IMR-90 (cell line): ENCODE results near the gene SRPK2. TPM values are rescaled to one million over a fixed set of nuclear protein-coding genes. Genes with fewer than 3 reads are reported as not detected.
A peak's percentile ranks its signal among the peaks of the same experiment; 100 is the strongest.

Source experiments
- ATAC-seq: fragments of 200-7000 bp; cut with Tn5 transposase; 2 replicates; pipeline ENCODE4 v1.9.1; 2020; ENCODE audit warnings: low read depth, mild to moderate bottlenecking, moderate library complexity
- BruUV-seq: library from RNA; stranded (reverse); fragments of 400-500 nt; replicated peaks from 2 replicates; lab custom pipeline; 2021; lab: Mats Ljungman, UMichigan
- CTCF ChIA-PET: fragments of 300-600 bp; formaldehyde crosslinking; extraction: SDS; loops from one replicate; lab custom pipeline; 2021; ENCODE audit warnings: antibody characterized with exemption; lab: Yijun Ruan, JAX
- POLR2A ChIA-PET: fragments of 300-600 bp; sonication (Branson Sonifier 250); formaldehyde crosslinking; loops from one replicate; lab custom pipeline; 2022; ENCODE audit warnings: antibody characterized with exemption; ENCODE audit not compliant: unreplicated experiment; lab: Charles Lee
- DNase-seq: peaks from one replicate; pipeline ENCODE4 v3.0.0; 2013
- H2AFZ ChIP-seq: replicated peaks from 2 replicates; pipeline ENCODE3; 2013; ENCODE audit warnings: low read length, mild to moderate bottlenecking; ENCODE audit not compliant: poor library complexity
- H2AK5ac ChIP-seq: 2 replicates; pipeline ENCODE4 v1.6.1; 2013; ENCODE audit warnings: low read depth, low read length, inconsistent platforms
- H2AK9ac ChIP-seq: replicated peaks from 2 replicates; pipeline ENCODE3; 2013; ENCODE audit warnings: mild to moderate bottlenecking, low read depth, low read length, moderate library complexity; ENCODE audit not compliant: poor library complexity
- H2BK120ac ChIP-seq: 2 replicates; pipeline ENCODE4 v1.6.1; 2013; ENCODE audit warnings: low read depth, low read length, inconsistent platforms
- H2BK15ac ChIP-seq: 3 replicates; pipeline ENCODE4 v1.6.1; 2013; ENCODE audit warnings: low read depth, low read length, inconsistent platforms
- H2BK20ac ChIP-seq: 2 replicates; pipeline ENCODE4 v1.6.1; 2013; ENCODE audit warnings: low read depth, mild to moderate bottlenecking, inconsistent platforms, low read length, moderate library complexity
- H2BK5ac ChIP-seq: 2 replicates; pipeline ENCODE4 v1.6.1; 2013; ENCODE audit warnings: mild to moderate bottlenecking, low read depth, low read length, inconsistent platforms; ENCODE audit not compliant: poor library complexity, severe bottlenecking
- H3K14ac ChIP-seq: replicated peaks from 2 replicates; pipeline ENCODE4 v1.6.1; 2013; ENCODE audit warnings: low read depth, low read length, inconsistent platforms
- H3K18ac ChIP-seq: 2 replicates; pipeline ENCODE4 v1.6.1; 2013; ENCODE audit warnings: low read depth, low read length, control low read depth
- H3K23ac ChIP-seq: 2 replicates; pipeline ENCODE4 v1.6.1; 2013; ENCODE audit warnings: low read depth, low read length, inconsistent platforms
- H3K27ac ChIP-seq: 2 replicates; pipeline ENCODE4 v1.5.1; 2013; ENCODE audit warnings: mild to moderate bottlenecking, control low read depth, low read length; ENCODE audit not compliant: insufficient read depth
- H3K27me3 ChIP-seq: 2 replicates; pipeline ENCODE4 v1.6.1; 2013; ENCODE audit warnings: low read length; ENCODE audit not compliant: control insufficient read depth, insufficient read depth
- H3K36me3 ChIP-seq: 2 replicates; pipeline ENCODE4 v1.6.1; 2013; ENCODE audit warnings: low read length, mixed read lengths; ENCODE audit not compliant: control insufficient read depth, insufficient read depth
- H3K4ac ChIP-seq: 2 replicates; pipeline ENCODE4 v1.6.1; 2013; ENCODE audit warnings: low read depth, low read length, inconsistent platforms
- H3K4me1 ChIP-seq: 2 replicates; pipeline ENCODE4 v1.6.1; 2013; ENCODE audit warnings: low read length, mixed read lengths; ENCODE audit not compliant: control insufficient read depth, insufficient read depth
- H3K4me2 ChIP-seq: 2 replicates; pipeline ENCODE4 v1.6.1; 2013; ENCODE audit warnings: low read depth, mild to moderate bottlenecking, control low read depth, low read length, moderate library complexity
- H3K4me3 ChIP-seq: 2 replicates; pipeline ENCODE4 v1.5.1; 2013; ENCODE audit warnings: low read depth, mild to moderate bottlenecking, control low read depth, low read length, moderate library complexity; ENCODE audit not compliant: insufficient read depth
- H3K56ac ChIP-seq: 2 replicates; pipeline ENCODE4 v1.6.1; 2013; ENCODE audit warnings: low read length, inconsistent platforms; ENCODE audit not compliant: insufficient read depth; ENCODE audit errors: extremely low read depth
- H3K79me1 ChIP-seq, 2 experiments: 2 replicates each; pipeline ENCODE4 v1.6.1; 2013; ENCODE audit warnings: low read length in 2 of 2, inconsistent platforms in 1 of 2, low read depth in 1 of 2
- H3K9ac ChIP-seq: 2 replicates; pipeline ENCODE4 v1.6.1; 2013; ENCODE audit warnings: low read depth, low read length, control low read depth
- H3K9me1 ChIP-seq: 2 replicates; pipeline ENCODE4 v1.6.1; 2013; ENCODE audit warnings: low read length, inconsistent platforms; ENCODE audit not compliant: insufficient read depth
- H3K9me3 ChIP-seq: 2 replicates; pipeline ENCODE4 v1.6.1; 2013; ENCODE audit warnings: low read length; ENCODE audit not compliant: control insufficient read depth, insufficient read depth
- H4K20me1 ChIP-seq: 2 replicates; pipeline ENCODE4 v1.6.1; 2013; ENCODE audit warnings: low read length, inconsistent platforms; ENCODE audit not compliant: insufficient read depth
- H4K5ac ChIP-seq: 2 replicates; pipeline ENCODE4 v1.6.1; 2013; ENCODE audit warnings: mild to moderate bottlenecking, low read depth, low read length, control low read depth
- H4K8ac ChIP-seq, 2 experiments: 2 replicates each; pipeline ENCODE4 v1.6.1; 2013; ENCODE audit warnings: low read depth in 2 of 2, low read length in 2 of 2, control low read depth in 1 of 2, inconsistent platforms in 1 of 2
- H4K91ac ChIP-seq: 2 replicates; pipeline ENCODE4 v1.6.1; 2013; ENCODE audit warnings: low read depth, low read length, inconsistent platforms; ENCODE audit not compliant: insufficient read depth
- BHLHE40 ChIP-seq: fragments of 150-350 bp; IDR thresholded peaks from 2 replicates; pipeline ENCODE4 v1.6.1; 2016; ENCODE audit warnings: mild to moderate bottlenecking, low read depth, low read length
- CHD1 ChIP-seq: IDR thresholded peaks from 2 replicates; pipeline ENCODE4 v1.6.1; 2012; ENCODE audit warnings: low read depth, low read length, improper control_type of control experiment
- ELK1 ChIP-seq: fragments of 150-350 bp; IDR thresholded peaks from 2 replicates; pipeline ENCODE4 v1.6.1; 2016; ENCODE audit warnings: low read depth, mild to moderate bottlenecking, low read length, moderate library complexity, borderline replicate concordance
- FOS ChIP-seq: fragments of 150-350 bp; IDR thresholded peaks from 2 replicates; pipeline ENCODE4 v1.6.1; 2016; ENCODE audit warnings: low read depth, low read length
- MAZ ChIP-seq: IDR thresholded peaks from 2 replicates; pipeline ENCODE4 v1.6.1; 2012; ENCODE audit warnings: low read depth, mild to moderate bottlenecking, low read length, improper control_type of control experiment, moderate library complexity, borderline replicate concordance
- WGBS, 2 experiments: methylation state at CpG; one replicate each; pipeline versions ENCODE4 v1.1.5 to v1.1.7; 2013; ENCODE audit warnings: missing lambda C conversion rate in 2 of 2; ENCODE audit not compliant: insufficient read length in 1 of 2; ENCODE audit errors: extremely low coverage in 2 of 2; 5-methylcytosine and 5-hydroxymethylcytosine counted together
- dilution Hi-C: fragments of 300-500 bp; cut with HindIII; formaldehyde crosslinking; loops from one replicate; pipeline ENCODE4 v1.14.3; 2018; ENCODE audit warnings: low sequenced_read_pairs; ENCODE audit not compliant: unreplicated experiment
- in situ Hi-C: fragments of 300-500 bp; cut with MboI; formaldehyde crosslinking; loops from 3 replicates; pipeline ENCODE4 v1.14.3; 2019; ENCODE audit warnings: low sequenced_read_pairs, inconsistent platforms, mixed read lengths
- intact Hi-C: fragments of 100-400 bp; cut with micrococcal nuclease; formaldehyde crosslinking; loops from 2 replicates; pipeline ENCODE4 v1.10.0; 2022
- polyA plus RNA-seq, 3 experiments: library from polyadenylated mRNA; depleted of rRNA; stranded (reverse); fragments of >200 nt; gene quantifications; 2 replicates each; pipeline ENCODE4 v1.2.3, GENCODE V29; 2012; ENCODE audit warnings: low replicate concordance in 1 of 3
- total RNA-seq: library from RNA; depleted of rRNA; stranded (reverse); fragments of >200 nt; gene quantifications from 2 replicates; pipeline ENCODE4 v1.2.3, GENCODE V29; 2012

Gene SRPK2
- total and polyA plus RNA-seq, 2 of the 4 experiments (the other 2 are of a cell fraction), result 13.2 to 33.0 TPM

DNA sequence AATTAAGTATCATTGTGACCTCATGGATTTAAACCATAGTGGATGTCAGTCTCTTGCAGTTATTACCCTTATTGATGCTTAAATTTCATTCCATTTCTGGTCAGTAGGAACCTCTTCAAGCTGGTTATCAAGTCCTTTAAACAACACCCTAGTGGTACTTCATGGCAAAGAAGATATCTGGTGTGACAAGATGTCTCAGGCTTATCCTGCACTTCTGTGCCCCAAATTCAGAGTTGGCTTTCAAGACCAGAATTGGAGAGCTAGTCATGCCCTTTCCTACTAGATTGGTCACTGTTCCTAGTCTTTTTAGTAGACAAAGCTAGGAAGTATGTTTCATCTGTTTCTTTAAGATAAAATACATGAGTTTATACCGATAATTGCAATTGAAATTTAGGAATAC is 319.8 kb downstream of the SRPK2 start:
- no peak overlapping the region for H3K4ac ChIP-seq
- H4K5ac ChIP-seq, result no peak overlapping the region
- ATAC-seq (no peak), DNase-seq (no peak)
- H4K20me1 ChIP-seq, result peaks cover 35% of the 10 kb centered on the region; the same call in 1 of the 2 replicates
- no peak overlapping the region for H2BK20ac ChIP-seq
- no peak overlapping the region for H3K18ac ChIP-seq
- H2BK5ac ChIP-seq, result no peak overlapping the region
- no peaks in the 10 kb centered on the region for H3K9me3 ChIP-seq
- H2AFZ ChIP-seq, result no peak overlapping the region
- no peak overlapping the region for H3K27ac ChIP-seq
- no peaks in the 10 kb centered on the region for H3K27me3 ChIP-seq
- H3K9me1 ChIP-seq, result peaks cover 13% of the 10 kb centered on the region
- H3K4me3 ChIP-seq, result no peak overlapping the region
- no peaks in the 10 kb centered on the region for H3K4me1 ChIP-seq
- H4K8ac ChIP-seq, result no peak overlapping the region
- ChIA-PET CTCF (no interaction called here), POLR2A (no interaction called here)
- H3K9ac ChIP-seq, result no peak overlapping the region
- no CpG with 5 or more reads among the region's 1 CpG for WGBS, 2 experiments
- H2BK15ac ChIP-seq, result no peak overlapping the region
- no peak overlapping the region for H4K91ac ChIP-seq
- peaks cover 32% of the 10 kb centered on the region for H3K36me3 ChIP-seq
- TSS peak; percentile 13 for BruUV-seq
- H3K23ac ChIP-seq, result no peak overlapping the region
- no peak overlapping the region; the same call in 1 of the 2 replicates for H3K14ac ChIP-seq
- no peak overlapping the region for H2AK9ac ChIP-seq
- H3K56ac ChIP-seq, result no peak overlapping the region
- H2BK120ac ChIP-seq, result no peak overlapping the region
- peaks cover 18 to 57% of the 10 kb centered on the region in 2 experiments for H3K79me1 ChIP-seq
- TF ChIP-seq MAZ (no peak), BHLHE40 (no peak), CHD1 (no peak), FOS (no peak), ELK1 (no peak)
- no peak overlapping the region for H2AK5ac ChIP-seq
- H3K4me2 ChIP-seq, result no peak overlapping the region
- in situ Hi-C loops, result no loop called here
- dilution Hi-C loops, result no loop called here
- intact Hi-C loops, result loop anchor here (2.0 kb wide), 1 partner anchor 54 kb away; the partner anchor contains the start of gene KMT2E
